ENCODE measurements around the gene OR10A7.
"Not testable (repeated sequence)": the region's sequence is repeated elsewhere in the genome, so short reads cannot be mapped to it uniquely, and the experiment has no call there.

The OR10A7 gene

GRCh38 chr12:55220725-55221124 is at the start of gene OR10A7:
TSS of gene OR10A7 (plus strand) at chr12:55221025. CDS start at chr12:55221025, 0 bp downstream.
- DNase-seq (ENCODE audit: low read depth in 2 of 2) = no peak

DNA sequence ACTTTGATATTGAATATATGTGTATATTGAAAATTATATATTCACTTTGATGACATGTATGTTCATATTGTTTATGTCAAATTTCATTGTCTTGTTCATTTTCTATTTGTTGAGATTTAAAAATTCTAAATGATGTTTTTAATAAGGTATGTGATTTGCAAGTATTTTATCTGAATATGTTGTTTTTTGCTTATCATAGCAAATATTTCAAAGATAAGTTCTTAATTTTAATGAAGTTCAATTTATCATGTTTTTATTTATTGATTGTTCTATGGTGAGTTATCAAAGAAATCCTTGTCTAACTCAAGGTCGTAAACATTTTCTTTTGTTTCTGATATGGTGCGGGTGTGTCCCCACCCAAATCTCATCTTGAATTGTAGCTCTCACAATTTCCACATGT is 49.4 kb upstream of the OR10A7 start:
- no peak for DNase-seq (ENCODE audit: low read depth in 2 of 2)

DNA sequence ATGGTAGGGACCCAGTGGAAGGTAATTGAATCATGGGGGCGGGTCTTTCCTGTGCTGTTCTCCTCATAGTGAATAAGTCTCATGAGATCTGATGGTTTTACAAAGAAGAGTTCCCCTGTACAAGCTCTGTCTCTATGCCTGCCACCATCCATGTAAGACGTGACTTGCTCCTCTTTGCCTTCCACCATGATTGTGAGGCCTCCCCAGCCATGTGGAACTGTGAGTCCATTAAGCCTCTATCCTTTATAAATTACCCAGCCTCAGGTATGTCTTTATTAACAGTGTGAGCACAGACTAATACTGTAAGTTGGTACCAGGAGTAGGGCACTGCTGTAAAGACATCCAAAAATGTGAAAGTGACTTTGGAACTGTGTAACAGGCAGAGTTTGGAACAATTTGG is 49.0 kb upstream of the OR10A7 start:
- not testable (repeated sequence) for DNase-seq (ENCODE audit: low read depth in 2 of 2)

DNA sequence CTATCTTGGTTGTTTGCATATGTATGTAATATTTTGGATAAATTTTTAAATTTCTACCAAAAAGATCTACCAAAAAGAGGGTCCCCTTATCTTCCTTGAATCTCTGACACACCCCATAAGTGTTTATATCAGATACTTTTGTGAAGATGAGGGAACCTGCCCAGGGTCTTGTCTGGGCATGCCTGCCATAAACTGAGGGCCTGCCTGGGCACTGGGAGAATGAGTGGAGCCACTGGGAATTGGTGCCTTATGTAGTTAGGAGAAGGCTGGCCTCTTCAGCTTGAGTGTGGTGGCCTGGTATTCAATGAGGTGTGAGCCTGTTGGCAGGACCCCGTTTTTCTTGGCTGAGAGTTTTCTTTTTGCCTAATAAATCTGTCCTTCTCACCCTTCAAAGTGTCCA is 48.1 kb upstream of the OR10A7 start:
- no peak for DNase-seq (ENCODE audit: low read depth in 2 of 2)

GRCh38 chr12:55173456-55173855 is 47.4 kb upstream of the OR10A7 start:
- no peak for DNase-seq (ENCODE audit: low read depth in 2 of 2)

GRCh38 chr12:55188573-55188972 is 32.3 kb upstream of the OR10A7 start:
- no peak for DNase-seq (ENCODE audit: low read depth in 2 of 2)

DNA sequence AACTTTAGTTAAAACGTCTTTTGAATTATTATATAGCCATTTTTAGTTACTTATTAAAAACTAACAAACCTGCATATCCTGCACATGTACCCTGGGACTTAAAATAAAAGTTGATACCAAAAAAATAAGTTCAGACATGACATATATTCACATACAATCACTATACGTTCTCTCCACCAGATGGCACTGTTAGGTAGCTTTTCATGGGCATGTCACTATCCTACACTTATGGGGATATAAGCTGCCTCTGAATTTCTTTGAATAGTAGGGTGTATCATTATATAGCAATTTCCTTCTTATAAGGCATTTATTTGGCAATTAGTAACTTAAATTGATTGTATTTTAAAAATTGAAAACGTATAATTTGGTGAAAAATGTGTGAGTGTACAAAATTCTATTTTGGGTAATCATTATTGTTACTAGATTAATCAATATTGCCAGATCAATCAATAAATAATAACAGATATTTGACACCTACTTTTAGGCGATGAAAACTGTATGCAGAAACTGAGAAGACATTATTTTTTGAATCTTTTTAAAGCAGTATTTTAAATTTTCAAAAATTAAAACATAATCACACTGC is 31.8 kb upstream of the OR10A7 start:
- DNase-seq (ENCODE audit: low read depth in 2 of 2) = no peak

- DNase-seq (ENCODE audit: low read depth in 2 of 2) = no peak
Measured at GRCh38 chr12:55194382-55194781, 26.4 kb upstream of the OR10A7 start.

DNA sequence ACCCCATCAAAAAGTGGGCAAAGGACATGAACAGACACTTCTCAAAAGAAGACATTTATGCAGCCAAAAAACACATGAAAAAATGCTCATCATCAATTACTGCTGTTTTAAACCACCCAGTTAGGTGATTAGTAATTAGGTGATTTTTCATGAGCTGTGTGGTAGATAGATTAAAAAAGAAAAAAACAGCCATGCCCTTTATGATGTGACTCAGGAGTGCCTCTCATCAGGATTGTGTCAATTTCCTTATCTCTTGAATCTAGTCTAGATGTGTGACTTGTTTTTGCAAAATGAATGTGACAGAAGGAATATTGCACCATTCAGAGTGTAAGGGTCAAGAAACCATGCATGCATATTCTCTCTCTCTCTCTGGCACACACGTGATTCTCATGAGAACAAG is 5.7 kb downstream of the OR10A7 start:
- no peak for DNase-seq (ENCODE audit: low read depth in 2 of 2)

DNA sequence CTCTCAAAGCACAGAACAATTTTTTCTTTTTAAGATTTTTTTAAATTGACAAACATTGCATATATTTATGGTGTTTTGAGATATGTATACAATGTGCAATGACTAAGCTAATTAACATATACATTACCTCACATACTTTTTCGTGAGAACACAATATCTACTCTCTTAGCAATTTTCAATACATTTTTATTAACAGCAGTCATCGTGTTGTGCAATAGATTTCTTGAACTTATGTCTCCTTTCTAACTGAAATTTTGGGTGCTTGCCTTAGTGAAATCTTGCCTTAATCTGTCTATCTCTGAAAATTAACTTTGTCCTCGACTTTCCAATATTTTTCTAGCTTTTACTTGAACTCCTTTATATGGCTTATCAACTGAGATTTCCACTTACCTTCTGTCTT is 6.8 kb downstream of the OR10A7 start:
- DNase-seq (ENCODE audit: low read depth in 2 of 2) = no peak

GRCh38 chr12:55244309-55244708 is 23.5 kb downstream of the OR10A7 start, which contains the start of gene OR6C74:
TSS of gene OR6C74 (plus strand) at chr12:55244609. CDS start at chr12:55247288, 2,679 bp downstream.
- no peak for DNase-seq (ENCODE audit: low read depth in 2 of 2)

DNA sequence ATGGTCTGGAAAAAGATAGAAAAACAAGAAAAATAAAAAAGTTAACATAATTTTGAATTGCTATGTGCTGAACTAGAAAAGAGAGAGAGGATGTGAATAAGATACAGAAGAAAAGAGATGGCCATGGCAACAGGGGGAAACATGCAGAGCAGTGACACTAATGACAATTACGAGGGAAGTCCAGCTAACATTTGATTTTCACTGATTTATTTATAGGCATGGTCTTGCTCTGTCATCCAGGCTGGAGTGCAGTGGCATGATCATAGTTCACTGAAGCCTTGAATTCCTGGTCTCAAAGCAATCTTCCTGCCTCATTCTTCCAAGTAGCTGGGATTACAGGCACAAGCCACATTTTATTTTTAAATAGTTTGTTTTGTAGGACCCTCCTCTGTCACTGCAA is 25.3 kb downstream of the OR10A7 start:
- DNase-seq (ENCODE audit: low read depth in 2 of 2) = no peak

DNA sequence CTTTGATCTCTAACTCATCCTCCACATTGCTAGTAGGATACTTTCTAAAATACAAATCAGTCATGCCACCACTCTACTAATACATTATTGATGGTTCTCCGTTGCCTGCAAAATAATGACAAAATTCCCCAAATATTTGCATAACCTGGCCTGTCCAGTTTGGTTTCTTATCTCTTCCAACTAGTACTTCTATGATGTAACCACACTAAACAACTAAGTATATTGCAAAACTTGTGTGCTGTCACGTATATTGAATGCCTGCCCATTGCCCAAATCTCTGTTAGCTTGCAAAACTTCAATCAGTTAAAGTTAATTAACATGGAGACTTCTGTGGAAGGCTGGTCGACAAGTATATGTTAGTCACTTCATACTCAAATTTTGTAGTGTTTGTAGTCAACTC is 30.1 kb downstream of the OR10A7 start:
- no peak for DNase-seq (ENCODE audit: low read depth in 2 of 2)

- DNase-seq (ENCODE audit: low read depth in 2 of 2) = no peak
Measured at GRCh38 chr12:55253281-55253680, 32.5 kb downstream of the OR10A7 start.

- DNase-seq (ENCODE audit: low read depth in 2 of 2) = no peak
Measured at GRCh38 chr12:55256831-55257230, 36.0 kb downstream of the OR10A7 start.

DNA sequence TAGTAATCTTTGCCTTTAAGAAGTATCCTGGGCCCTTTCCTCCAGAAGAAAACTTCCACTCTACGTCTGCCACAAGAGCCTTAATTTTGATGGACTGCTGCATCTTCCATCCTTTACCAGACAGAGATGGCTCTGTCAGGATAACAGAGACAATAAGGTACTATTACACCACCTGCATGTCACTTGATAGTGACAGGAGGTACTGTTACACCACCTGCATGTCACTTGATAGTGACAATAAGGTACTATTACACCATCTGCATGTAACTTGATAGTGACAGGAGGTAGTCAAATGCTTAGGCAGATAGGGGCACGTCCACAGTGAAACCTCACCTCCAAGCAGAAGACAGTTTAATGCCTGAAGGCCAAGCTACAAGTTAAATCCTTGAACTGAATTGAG is 37.5 kb downstream of the OR10A7 start:
- DNase-seq (ENCODE audit: low read depth in 2 of 2) = no peak

All from stimulated activated CD8-positive, alpha-beta memory T cell treated with anti-CD3 and anti-CD28 coated beads, Interleukin-7, amount 100 ng/mL, for 4 hours (primary cell).